ENCODE measurements around the gene MBD3.

The MBD3 gene

GRCh38 chr19:1571358-1571757 is 21.3 kb downstream of the MBD3 start:
- DNase-seq (ENCODE audit: low spot score) = no peak

DNA sequence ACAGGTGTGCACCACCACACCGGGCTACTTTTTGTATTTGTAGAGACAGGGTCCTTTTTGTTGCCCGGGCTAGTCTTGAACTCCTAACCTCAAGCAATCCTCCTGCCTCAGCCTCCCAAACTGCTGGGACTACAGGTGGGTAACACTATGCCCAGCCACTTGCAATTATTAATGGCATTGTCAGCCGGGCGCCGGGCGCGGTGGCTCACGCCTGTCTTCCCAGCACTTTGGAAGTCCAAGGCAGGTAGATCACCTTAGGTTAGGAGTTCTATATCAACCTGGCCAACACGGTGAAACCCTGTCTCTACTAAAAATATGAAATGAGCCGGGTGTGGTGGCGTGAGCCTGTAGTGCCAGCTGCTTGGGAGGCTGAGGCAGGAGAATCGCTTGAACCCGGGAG is 21.8 kb downstream of the MBD3 start:
- no peak for DNase-seq (ENCODE audit: low spot score)

GRCh38 chr19:1569997-1570396 is 22.7 kb downstream of the MBD3 start:
- no peak for DNase-seq (ENCODE audit: low spot score)

DNA sequence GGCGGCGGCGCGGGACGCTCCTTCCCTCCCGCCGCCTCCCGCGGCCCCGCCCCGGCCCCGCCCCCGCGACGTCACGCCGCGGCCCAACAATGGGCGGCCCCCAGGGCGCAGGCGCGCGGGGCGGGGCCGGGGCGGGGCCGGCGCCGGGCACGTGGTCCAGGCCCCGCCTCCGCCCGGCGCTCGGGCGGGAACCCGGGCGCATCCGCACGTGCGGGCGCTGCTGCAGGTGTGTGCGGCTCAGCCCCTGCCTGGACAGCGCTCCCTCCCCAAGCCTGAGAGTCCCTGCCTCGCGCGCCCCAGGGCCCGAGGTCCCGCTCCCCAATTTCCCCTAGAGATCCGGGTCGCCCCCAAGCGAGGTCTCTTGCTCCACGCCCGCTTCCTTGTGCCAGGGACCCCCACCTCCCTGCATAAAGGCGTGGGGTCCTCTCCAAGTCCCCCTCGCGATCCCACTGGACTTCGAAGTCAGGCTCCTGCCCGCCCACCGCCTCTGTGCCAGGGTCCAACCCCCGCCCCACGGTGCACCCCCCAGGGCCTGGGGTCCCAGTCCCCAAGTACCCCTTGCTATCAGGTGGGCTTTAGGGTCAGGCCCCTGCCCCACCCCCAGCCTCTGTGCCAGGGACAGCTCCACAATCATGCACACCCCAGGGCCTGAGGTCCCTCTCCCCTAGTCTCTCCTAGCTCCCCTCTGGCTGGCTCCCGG is 24.2 kb downstream of the MBD3 start, which contains the start of gene MEX3D:
Gene MEX3D, minus strand, starts transcription at position 6 of the 700 bp plus-strand sequence. CDS start 267 bp downstream, outside the sequence.
- DNase-seq (ENCODE audit: low spot score) = peak; percentile 36

DNA sequence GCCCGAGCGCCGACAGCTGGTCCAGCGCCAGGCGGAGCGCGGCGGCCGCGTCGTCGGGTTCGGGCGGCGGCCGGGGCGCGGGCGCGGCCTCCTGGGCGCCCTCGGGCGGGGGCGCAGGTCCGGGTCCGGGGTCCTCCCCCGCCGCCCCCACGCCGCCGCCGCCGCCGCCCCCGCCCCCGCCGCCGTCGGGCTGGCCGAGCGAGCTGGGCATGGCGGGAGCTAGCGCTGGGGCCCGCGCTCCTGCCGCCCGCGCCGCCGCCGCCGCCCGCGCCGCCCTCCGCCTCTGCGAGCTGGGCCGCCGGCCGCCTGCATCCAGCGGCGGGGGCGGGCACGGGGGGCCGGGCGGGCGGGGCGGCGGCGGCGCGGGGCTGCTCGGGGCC is 24.8 kb downstream of the MBD3 start:
- no peak for DNase-seq (ENCODE audit: low spot score)

DNA sequence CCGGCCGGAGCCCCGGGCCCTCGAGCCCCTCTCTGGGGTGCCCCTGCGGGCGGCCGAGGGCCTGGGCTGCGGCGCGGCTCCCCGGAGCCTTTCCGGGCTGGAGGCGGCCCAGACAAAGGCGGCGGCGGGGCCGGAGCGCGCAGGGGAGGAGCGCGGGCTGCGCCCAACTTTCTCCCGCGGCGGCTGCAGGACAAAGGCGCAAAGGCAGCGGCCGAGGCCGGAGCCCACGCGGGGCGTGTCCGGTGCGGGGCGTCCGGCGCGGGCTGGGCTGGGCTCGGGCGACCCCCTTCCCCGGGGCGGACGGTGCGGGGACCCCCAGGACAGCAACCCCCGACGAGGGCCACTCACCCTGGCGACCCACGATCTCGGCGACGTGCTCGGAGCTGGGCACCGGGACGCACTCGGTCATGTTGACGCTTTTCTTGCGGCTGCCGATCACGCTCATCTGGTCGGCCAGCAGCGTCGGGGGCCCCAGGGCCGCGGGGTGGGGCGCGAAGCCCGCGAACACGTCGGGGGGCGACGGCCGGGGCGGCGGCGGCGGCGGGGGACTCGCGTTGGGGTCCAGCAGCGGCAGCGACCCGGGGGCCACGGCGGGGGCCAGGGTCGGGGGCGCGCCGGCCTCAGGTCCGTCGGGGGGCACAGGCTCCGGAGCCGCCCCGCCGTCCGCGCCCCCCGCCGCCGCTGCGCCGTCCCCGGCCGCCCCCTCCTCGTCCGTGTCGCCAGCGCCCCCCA is 25.4 kb downstream of the MBD3 start:
- no peak for DNase-seq (ENCODE audit: low spot score)

GRCh38 chr19:1566392-1567115 is 26.1 kb downstream of the MBD3 start:
- DNase-seq (ENCODE audit: low spot score) = peak; percentile 88

GRCh38 chr19:1563251-1563650 is 29.4 kb downstream of the MBD3 start:
- DNase-seq (ENCODE audit: low spot score) = no peak

DNA sequence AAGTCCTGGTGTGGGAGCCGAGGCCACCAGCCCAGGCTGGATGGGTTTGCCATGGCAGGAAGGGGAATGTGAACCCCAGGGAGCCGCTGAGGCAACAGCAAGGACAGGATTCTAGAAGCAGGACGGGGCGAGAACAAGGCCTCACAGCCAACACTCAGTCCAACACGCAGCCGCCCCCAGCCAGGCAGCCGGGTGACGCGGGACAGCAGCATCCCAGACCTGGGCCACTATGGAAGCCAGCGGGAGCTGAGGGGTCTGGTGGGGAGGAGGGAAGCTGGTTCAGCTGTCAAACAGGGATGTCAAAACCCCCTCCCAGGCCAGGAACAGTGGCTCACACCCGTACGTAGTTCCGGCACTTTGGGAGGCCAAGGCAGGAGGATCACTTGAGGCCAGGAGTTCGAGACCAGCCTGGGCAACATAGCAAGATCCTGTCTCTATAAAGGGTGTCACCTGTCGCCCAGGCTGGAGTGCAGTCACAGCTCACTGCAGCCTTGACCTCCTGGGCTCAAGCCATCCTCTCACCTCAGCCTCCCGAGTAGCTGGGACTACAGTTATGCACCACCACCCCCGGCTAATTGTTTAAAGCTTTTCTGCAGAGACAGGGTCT is 31.3 kb downstream of the MBD3 start:
- DNase-seq (ENCODE audit: low spot score) = no peak

DNA sequence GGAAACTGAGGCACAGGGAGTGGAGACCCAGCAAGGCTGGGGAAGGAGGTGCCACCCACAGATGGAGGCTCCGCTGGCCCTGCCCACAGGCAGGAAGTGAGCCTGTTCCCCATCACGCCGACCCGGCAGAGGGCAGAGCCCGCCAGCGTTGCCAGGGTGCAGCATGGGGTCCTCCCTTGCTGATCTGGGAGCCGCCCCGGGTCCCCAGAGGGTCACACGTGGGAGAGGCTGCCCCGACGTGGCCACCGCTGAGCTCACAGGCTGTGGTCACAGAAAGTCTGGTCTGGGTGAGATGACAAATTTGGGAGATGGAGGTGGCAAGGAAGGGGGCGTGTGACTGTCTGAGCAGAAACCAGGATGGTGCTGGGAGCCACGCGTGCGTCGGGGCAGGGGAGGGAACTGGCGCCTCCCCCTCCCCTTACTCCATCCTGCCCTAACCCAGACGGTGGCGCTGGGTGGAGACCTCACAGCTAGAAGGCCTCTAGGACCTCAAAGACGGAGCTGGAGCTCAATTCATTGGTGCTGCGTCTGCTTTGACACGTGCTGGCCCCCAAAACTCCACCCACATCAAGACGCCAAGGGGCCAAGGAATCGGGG is 32.3 kb downstream of the MBD3 start:
- no peak for DNase-seq (ENCODE audit: low spot score)

GRCh38 chr19:1558552-1558951 is 34.1 kb downstream of the MBD3 start:
- no peak for DNase-seq (ENCODE audit: low spot score)

DNA sequence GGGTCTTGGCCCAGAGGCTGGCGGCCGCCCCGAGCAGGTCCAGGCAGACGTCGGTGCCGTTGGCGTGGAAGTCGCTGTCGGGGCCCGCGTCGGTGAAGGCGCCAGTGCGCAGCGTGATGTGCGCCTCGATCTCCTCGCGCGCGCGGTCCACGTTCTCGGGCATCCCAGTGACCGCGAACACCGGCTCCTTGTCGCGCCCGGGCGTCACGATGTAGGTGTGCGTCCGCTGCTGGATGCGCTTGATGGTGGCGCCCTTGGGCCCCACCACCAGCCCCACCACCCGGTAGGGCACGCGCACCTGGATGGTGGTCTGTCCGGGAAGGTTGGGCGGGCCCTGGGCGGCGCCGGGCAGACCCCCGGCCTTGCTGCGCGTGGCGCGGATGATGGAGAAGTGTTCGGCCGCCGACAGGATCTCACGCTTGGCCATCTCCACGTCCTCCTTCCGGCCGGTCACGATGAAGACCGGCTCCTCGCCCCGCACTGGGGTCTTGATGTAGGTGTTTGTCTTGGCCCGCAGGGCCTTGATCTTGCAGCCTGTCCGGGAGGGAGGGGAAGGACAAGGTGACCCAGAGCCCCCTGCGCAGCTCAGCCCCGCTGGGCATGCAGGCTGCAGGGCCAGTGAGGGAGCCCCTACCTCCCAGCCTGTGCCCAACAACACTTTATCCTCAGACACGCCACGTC is 36.1 kb downstream of the MBD3 start:
- DNase-seq (ENCODE audit: low spot score) = no peak

DNA sequence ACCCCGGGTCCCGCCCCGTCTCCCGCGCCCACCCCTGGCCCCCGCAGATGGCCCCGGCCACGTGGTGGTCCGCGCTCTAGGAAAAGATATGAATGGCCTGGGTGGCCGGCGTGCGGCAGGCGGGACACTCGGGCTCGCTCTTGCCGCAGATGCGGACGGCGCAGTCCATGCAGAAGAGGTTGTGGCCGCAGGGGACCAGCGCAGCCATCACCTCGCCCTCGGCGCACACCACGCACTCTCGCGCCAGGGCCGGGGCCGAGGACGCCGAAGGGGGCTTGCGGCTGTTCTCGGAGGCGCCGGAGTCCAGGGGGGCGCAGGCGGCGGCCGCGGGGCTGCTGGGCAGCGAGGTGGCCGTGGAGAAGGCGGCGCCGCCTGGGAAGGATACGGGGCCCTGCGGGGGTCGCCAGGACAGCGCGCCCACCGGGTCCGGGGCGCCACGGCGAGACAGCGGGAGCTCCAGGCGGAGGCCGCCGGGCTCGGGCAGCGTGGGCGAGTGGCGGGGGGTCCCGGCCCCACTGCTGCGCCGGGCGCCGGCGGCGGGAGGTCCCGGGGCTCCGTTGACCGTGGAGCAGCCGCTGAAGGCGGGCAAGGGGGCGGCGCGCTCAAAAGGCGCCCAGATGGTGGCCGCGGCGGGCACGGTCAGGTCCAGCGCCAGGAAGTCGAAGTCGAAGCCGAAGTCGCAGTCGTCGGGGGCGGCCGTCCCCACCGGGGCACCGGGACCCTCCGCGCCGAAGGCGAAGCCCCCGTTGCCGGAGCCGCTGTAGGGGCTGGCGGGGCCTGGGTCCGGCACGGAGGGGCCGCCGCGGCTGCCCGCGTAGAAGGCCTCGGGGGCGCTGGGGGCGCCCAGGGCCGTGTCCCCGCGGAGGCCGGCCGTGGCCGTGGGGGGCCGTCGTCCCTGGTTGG is 36.9 kb downstream of the MBD3 start:
- no peak for DNase-seq (ENCODE audit: low spot score)

DNA sequence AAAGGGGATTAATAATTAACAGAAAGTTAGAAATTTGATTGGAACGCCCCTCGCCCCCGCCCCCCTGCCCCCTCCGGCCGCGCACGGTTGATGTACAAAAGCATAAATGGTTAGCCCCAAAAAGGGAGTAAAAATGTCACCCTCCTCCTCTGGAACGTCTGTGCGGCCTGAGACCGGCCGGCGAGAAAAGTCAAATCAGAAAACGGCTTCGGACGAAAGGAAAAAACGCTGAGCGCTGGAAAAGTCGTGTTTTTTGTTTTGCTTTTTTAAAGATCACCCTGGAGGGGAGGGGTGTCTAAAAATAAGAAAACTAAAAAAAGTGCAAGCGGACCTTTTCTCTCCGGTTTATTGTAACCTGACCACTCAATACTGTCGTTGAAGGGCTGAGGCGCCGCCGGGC is 37.7 kb downstream of the MBD3 start:
- no peak for DNase-seq (ENCODE audit: low spot score)

GRCh38 chr19:1553415-1553814 is 39.2 kb downstream of the MBD3 start:
- DNase-seq (ENCODE audit: low spot score) = no peak

DNA sequence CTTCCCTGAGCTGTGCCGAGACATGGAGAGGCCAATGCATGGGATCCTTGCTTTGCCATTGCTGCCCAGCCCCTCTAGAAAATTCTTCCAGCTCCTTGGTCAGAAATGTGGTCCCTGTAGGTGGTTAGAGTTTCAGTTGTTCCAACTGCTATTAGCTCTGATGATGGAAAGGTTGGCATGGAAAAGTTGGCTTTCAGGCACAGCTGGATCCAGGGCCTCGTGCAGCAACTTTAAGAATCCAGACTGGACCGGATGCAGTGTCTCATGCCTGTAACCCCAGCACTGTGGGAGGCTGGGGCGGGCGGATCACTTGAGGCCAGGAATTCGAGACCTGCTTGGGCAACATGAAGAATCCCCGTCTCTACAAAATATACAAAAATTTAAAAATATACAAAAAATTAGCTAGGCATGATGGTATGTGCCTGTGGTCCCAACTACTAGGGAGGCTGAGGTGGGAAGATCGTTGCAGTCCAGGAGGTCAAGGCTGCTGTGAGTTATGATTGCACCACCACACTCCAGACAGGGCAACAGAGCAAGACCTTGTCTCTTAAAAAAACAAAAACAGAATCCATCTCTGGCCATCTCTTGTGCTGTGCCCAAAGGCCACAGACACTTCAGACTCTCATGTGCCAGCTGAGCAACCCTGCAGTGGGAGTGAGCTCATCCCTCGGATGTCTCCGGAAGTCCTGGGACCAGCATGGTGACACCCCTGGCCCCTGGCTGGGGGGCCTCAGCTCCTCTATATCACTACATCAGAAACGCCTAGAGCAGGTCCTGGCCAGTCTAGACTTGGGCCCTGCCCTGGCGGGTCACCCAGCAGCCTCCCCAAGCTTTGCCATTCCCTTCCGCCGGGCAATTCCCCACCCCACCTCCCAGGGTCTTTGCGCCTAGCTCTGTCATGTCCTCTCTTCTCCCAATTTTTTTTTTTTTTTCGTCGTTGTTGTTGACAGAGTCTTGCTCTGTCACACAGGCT is 41.3 kb downstream of the MBD3 start:
- DNase-seq (ENCODE audit: low spot score) = no peak

GRCh38 chr19:1549332-1549945 is 43.2 kb downstream of the MBD3 start:
- DNase-seq (ENCODE audit: low spot score) = no peak

DNA sequence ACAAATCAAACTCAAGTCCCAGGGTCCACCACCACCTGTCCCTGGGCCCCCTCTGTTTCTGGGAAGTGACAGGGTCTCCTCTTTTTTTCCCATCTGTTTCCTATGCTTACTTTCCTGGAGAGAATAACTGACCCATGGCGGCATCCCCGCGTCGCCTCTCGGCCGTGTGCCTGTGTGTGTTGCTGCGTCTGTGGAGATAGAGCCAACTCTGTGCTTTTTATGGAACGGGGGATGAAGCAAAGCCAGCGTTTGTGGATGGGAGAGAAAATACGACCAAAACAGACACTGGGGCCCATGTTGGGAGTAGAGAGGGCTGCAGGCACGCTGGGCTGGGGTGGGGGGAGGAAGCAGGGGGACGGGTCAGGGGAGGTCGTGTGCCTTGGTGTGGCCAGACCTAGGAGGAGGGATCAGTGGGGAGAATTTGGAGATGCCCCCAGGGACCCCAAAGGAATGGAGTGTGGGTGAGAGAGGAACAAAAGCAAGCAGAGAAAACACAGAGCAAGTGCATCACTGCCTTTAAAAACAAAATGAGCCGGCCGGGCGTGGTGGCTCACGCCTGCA is 52.2 kb downstream of the MBD3 start:
- DNase-seq (ENCODE audit: low spot score) = no peak
